Hypothalamus (tissue), 51 donors: ENCODE results near the gene TEAD1.
A peak's percentile ranks its signal among the peaks of the same experiment; 100 is the strongest.

ENCODE experiments used
- DNase-seq, 51 donors: peaks; one replicate each; lab custom pipeline; 2025; lab: John Stamatoyannopoulos, UW

TEAD1 gene

GRCh38 chr11:12827929-12828812 lies 153.9 kb downstream of the TEAD1 start:
- DNase-seq = peak in 36 of 51 donors; percentile 15 to 83 (median 52)

GRCh38 chr11:12829131-12829530 lies 154.9 kb downstream of the TEAD1 start:
- DNase-seq = no peak

GRCh38 chr11:12829540-12830314 lies 155.5 kb downstream of the TEAD1 start:
- no peak for DNase-seq

DNA sequence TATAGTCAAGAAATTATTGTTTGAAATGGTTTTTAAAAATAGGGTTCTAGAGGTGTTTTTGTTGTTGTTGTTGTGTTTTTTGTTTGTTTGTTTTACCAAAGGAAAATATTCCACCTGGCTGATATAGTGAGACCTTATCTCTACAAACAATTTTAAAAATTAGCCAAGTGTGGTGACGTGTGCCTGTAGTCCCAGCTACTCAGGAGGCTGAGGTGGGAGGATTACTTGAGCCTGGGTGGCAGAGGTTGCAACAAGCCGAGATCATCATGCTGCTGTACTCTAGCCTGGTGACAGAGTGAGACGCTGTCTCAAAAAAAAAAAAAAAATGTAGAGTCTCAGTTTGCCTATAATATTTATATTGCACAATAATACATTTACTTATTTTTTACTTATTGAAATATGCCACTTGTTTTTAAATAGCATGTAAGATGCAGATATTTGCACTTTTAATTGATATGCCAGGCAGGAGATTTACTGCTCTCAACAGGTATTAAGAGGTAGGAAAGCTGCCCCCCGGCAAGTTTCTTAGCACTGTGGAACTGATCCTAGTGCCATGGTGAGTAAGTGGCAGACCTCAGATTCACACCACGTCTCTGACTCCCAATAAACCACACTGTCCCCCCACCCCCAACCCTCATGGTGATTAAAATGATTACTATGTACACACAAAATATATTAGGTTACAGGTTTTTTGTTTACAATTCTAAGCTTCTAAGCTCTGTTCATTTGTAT lies 157.4 kb downstream of the TEAD1 start:
- DNase-seq = no peak

DNA sequence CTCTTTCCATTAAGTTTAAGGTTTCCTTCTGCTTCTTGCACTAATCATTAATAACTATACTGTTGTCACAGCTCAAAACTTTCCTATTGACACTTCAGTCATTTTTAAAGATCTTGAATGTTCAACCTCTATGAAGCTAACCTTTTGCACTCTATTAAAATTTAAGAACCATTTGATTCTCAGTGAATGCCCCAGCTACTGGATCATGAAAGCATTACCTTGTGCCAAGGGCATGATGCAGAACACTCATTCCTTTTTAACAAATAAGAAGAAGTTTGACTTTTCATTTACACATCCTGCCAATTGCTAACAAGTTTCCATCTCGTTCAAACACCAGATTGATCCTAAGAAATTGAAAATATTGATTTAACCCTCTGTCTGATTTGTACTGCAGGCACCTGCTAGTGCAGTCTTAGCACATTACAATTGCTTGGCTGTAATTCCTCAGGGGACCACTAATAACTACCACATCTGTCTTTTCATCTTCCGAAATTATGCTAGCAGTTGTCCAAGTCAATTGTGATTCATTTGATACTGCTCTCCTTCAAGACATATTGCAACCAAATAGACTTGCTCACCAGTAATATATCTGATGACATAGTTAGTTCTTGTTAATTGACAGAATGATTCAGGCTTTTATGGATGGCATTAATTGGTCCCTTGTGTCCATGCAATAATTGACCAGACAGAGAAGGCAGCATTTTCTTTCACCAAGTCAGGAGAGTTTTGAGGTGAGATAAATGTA lies 158.4 kb downstream of the TEAD1 start:
- DNase-seq = no peak

DNA sequence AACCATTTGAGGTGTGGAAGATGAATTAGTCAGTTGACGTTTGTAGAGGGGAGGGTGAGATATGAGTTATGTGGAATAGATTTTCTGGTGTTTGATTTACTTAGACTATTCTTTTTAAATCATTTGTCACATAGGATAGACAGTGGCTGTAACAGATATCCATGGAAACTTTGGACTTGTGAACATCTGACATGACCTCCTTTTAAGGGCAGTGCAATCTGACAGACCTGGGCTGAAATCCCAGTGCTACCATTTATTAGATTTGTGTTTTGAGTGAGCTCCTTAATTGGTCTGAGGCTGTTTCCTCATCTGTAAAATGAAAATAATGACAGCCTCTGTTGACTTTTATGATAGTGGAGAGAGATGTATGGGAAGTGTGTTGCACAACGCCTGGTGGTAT lies 159.9 kb downstream of the TEAD1 start:
- no peak for DNase-seq

- no peak for DNase-seq
These were observed 160.4 kb downstream of the TEAD1 start for GRCh38 chr11:12834630-12835029.

DNA sequence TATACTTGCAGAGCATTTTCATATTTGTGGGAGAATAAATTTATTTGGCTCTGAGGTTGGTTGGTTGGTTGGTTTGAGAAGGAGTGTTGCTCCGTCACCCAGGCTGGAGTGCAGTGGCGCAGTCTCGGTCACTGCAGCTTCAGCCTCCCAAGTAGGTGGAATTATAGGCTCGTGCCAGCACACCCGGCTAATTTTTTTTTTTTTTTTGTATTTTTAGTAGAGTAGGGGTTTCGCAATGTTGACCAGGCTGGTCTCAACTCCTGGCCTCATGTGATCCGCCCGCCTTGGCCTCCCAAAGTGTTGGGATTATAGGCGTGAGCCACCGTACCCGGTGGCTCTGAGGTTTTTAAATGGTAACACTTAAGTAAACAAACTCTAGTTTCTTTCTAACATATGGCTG lies 161.1 kb downstream of the TEAD1 start:
- no peak for DNase-seq

- DNase-seq = no peak
These were observed 164.4 kb downstream of the TEAD1 start for GRCh38 chr11:12838463-12839123.

GRCh38 chr11:12840871-12841660 lies 166.8 kb downstream of the TEAD1 start:
- DNase-seq = peak in 1 of 51 donors; percentile 31

DNA sequence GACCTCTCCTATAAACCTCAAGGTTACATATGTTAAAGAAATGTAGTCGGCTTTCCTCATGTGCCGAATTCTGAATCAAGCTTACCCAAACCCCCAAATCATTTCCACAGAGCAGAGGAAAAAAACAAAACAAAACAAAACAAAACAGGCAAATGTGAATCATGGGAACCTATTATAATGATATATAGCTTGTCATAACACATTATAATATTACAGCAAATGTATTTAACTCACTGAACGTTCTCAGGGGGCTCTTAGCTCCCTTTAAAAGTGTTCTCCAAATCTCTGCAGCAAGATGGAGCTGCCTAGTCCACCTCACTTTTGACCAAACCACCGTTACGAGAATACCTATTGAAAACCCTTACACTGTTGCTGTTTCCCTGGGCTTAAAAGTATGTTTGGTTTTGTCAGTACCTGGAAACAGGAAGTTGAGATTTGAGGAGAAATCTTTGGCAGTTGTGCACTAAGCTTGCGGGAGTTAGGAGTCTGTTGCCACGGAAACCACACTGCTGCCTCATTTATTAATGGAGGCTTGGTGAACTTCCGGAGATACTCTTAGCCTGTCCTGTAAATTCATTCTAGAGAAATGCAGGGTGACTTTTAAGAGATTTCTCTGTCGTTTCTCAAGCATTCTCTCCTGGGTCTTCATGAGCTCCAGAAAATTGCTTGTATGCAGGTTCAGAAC lies 167.9 kb downstream of the TEAD1 start:
- peak in 8 of 51 donors; percentile 9 to 42 (median 16) for DNase-seq

- no peak for DNase-seq
These were observed 168.9 kb downstream of the TEAD1 start for GRCh38 chr11:12842933-12843636.

DNA sequence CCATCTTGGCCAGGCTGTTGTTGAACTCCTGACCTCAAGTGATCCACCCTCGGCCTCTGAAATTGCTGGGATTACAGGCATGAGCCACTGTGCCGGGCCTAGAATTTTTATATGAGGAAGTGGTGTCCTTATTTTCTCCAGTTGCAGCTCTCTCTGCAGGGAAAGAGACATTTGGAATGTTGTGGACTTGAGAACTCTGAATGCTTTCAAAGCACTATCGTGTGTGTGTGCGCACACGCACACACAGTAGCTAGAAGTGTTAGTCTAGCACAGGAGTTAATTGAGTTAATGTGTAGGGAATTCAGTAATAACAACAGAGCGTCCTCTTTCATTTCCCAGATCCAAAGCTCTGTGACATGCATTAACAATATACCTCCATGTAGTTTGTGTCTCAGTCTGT lies 170.9 kb downstream of the TEAD1 start:
- no peak for DNase-seq

DNA sequence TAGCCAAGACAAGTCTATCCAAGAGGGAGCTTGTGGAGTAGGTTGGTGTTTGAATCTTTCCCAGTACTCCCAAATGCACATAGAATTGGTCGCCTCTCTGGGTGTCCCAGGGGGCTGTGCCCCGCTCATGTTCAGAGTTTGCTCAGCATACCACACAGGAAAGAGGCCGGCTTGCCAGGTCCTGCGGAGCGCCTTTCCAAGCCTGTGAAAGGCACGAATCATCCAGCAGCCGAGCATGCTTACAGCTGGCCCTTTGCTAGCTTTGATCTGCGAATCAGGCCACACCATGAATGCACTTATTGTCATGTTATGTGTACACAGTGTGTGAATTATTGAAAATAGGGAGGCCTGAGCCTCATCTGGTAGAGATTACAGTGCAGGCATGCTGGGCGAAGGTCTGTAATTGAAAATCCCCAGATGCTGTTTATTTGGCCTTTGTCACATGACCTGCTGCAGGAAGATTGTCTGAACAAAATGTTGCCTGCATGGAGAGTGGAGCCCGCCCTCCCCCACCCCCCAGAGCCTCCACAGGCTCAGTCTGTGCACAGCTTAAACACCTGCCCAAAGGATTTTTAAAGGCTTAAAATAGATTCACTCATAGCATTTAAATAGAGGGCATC lies 171.6 kb downstream of the TEAD1 start:
- DNase-seq = peak in 24 of 51 donors; percentile 9 to 65 (median 30)

DNA sequence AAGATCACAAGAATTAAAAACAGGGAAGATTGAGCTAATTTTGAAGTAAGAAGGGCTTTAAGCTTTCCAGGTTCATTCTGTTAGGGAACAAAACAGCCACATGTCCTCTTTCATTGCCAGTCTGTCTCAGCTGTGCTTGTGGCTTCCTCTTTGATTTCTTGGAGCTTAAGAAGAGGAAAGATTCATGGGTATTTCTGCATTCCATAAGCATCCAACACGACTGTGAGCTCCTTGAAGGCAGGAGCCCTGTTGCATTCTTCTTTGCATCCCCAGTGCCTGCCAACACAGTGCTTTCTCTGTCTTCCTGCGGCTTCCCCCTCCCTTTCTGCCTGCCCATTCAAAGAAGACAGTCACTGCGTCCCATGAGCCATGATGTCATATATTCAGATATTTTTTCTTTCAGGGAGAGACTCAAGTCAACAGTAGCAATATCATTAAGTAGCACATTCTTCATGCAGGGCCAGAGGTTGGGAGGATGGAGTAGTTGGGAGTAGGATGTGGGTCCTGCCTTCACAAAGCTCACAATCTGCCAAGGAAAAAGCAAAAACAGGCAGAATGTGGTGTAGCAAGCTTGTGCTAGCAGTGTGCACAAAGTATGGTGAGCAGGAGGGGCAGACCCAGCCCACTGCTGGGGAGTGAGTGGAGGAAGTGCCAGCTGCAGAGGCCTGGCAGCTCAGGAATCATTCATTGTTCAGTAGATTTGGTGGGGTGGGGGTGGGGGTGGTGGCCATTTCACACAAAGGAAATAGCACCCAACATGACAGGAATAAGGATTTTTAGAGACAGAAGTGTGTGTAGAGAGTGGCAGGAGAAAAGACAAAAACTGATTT lies 172.8 kb downstream of the TEAD1 start:
- no peak for DNase-seq

DNA sequence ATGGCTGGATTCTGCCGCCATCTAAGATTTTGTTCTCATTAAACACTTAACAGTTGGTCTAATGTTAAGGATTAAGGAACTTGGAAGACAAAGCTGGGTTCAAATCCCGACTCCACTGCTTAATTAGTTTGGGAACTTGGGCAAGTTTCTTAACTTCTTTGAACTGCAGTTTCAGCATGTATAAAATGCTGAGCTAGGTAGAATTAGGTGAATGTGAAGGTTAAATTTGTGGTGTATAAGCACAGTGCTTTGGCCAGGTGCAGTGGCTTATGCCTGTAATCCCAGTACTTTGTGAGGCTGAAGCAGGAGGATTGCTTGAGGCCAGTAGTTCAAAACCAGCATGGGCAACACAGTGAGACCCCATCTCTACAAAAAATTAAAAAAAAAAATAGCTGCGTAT lies 174.2 kb downstream of the TEAD1 start:
- DNase-seq = no peak

DNA sequence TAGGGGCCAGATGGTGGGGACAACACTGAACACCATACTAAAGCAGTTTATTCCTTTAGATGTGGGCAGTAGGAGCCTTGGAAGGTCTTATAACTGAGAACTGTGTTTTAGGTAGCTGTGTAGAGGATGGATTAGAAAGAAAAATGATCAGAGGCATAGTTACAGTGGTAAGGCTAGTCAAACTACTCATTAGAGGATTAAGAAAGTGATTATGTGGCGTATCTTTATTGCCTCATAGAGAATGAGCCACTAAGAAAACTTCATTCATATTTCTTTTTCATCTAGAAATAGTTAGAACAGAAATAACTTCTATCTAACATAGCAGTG lies 179.1 kb downstream of the TEAD1 start:
- no peak for DNase-seq
